ENCODE measurements around the gene B3GNT8.

GRCh38 chr19:41403181-41403970, 23.8 kb downstream of the B3GNT8 start:
- TF ChIP-seq, protein P1, sequence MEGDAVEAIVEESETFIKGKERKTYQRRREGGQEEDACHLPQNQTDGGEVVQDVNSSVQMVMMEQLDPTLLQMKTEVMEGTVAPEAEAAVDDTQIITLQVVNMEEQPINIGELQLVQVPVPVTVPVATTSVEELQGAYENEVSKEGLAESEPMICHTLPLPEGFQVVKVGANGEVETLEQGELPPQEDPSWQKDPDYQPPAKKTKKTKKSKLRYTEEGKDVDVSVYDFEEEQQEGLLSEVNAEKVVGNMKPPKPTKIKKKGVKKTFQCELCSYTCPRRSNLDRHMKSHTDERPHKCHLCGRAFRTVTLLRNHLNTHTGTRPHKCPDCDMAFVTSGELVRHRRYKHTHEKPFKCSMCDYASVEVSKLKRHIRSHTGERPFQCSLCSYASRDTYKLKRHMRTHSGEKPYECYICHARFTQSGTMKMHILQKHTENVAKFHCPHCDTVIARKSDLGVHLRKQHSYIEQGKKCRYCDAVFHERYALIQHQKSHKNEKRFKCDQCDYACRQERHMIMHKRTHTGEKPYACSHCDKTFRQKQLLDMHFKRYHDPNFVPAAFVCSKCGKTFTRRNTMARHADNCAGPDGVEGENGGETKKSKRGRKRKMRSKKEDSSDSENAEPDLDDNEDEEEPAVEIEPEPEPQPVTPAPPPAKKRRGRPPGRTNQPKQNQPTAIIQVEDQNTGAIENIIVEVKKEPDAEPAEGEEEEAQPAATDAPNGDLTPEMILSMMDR (IDR thresholded peaks at IDR 0.05), result no peak
- TF ChIP-seq POLR2AphosphoS5 (IDR thresholded peaks at IDR 0.05) (no peak), POLR2A (IDR thresholded peaks at IDR 0.05) (no peak)

All from breast epithelium (tissue), 3 donors.